H9 (cell line): ENCODE data around the gene PDE4B. TPM values are rescaled to one million over a fixed set of nuclear protein-coding genes. Genes with fewer than 3 reads are reported as not detected.

Source experiments
- DNase-seq: peaks from one replicate; pipeline ENCODE4 v3.0.0-alpha.2; 2017
- H2AFZ ChIP-seq: one replicate; pipeline ENCODE4 v1.6.1; 2013; ENCODE audit warnings: mild to moderate bottlenecking, low read length, control low read depth, moderate library complexity
- H2AK5ac ChIP-seq: 2 replicates; pipeline ENCODE4 v1.6.1; 2013; ENCODE audit warnings: low read length, control low read depth, mixed read lengths; ENCODE audit not compliant: insufficient read length
- H2BK120ac ChIP-seq: one replicate; pipeline ENCODE4 v1.6.1; 2013; ENCODE audit warnings: low read depth, mild to moderate bottlenecking, low read length, control low read depth, inconsistent platforms; ENCODE audit not compliant: poor library complexity, severe bottlenecking
- H2BK12ac ChIP-seq: 2 replicates; pipeline ENCODE4 v1.6.1; 2013; ENCODE audit warnings: low read length, control low read depth, mixed read lengths, low read depth; ENCODE audit not compliant: insufficient read length
- H2BK15ac ChIP-seq: 2 replicates; pipeline ENCODE4 v1.6.1; 2013; ENCODE audit warnings: low read depth, low read length, control low read depth
- H2BK20ac ChIP-seq: one replicate; pipeline ENCODE4 v1.6.1; 2013; ENCODE audit warnings: low read depth, mild to moderate bottlenecking, low read length, control low read depth, inconsistent platforms; ENCODE audit not compliant: poor library complexity, severe bottlenecking
- H2BK5ac ChIP-seq: 2 replicates; pipeline ENCODE4 v1.6.1; 2013; ENCODE audit warnings: low read length, control low read depth, mixed read lengths; ENCODE audit not compliant: insufficient read length
- H3K14ac ChIP-seq: 2 replicates; pipeline ENCODE4 v1.6.1; 2013; ENCODE audit warnings: low read length, control low read depth; ENCODE audit not compliant: insufficient read depth
- H3K18ac ChIP-seq: 2 replicates; pipeline ENCODE4 v1.6.1; 2013; ENCODE audit warnings: low read depth, mild to moderate bottlenecking, mixed read lengths, low read length, control low read depth; ENCODE audit not compliant: insufficient read length
- H3K23ac ChIP-seq: 2 replicates; pipeline ENCODE4 v1.6.1; 2013; ENCODE audit warnings: low read length, control low read depth, mixed read lengths, low read depth; ENCODE audit not compliant: insufficient read length
- H3K23me2 ChIP-seq: 2 replicates; pipeline ENCODE4 v1.6.1; 2013; ENCODE audit warnings: low read depth, mild to moderate bottlenecking, mixed read lengths, low read length, control low read depth; ENCODE audit not compliant: insufficient read length, poor library complexity, severe bottlenecking
- H3K27ac ChIP-seq: 2 replicates; pipeline ENCODE4 v1.5.1; 2013; ENCODE audit warnings: low read length, control low read depth, mixed read lengths, low read depth; ENCODE audit not compliant: insufficient read length
- H3K27me3 ChIP-seq: 2 replicates; pipeline ENCODE4 v1.6.1; 2013; ENCODE audit warnings: low read length, control low read depth, inconsistent platforms; ENCODE audit not compliant: insufficient read depth
- H3K4ac ChIP-seq: 2 replicates; pipeline ENCODE4 v1.6.1; 2013; ENCODE audit warnings: low read depth, mild to moderate bottlenecking, control low read depth, inconsistent platforms, low read length, moderate library complexity
- H3K4me1 ChIP-seq: 2 replicates; pipeline ENCODE4 v1.6.1; 2013; ENCODE audit warnings: low read length, control low read depth, inconsistent platforms; ENCODE audit not compliant: insufficient read depth
- H3K4me2 ChIP-seq: 2 replicates; pipeline ENCODE4 v1.6.1; 2013; ENCODE audit warnings: low read length, control low read depth, mixed read lengths; ENCODE audit not compliant: insufficient read length, insufficient read depth
- H3K56ac ChIP-seq: 2 replicates; pipeline ENCODE4 v1.6.1; 2013; ENCODE audit warnings: low read depth, mild to moderate bottlenecking, mixed read lengths, low read length, control low read depth; ENCODE audit not compliant: insufficient read length
- H3K79me1 ChIP-seq: 2 replicates; pipeline ENCODE4 v1.6.1; 2013; ENCODE audit warnings: low read depth, mild to moderate bottlenecking, moderate library complexity, low read length, control low read depth, inconsistent platforms; ENCODE audit not compliant: insufficient read depth, poor library complexity, severe bottlenecking
- H3K79me2 ChIP-seq: 2 replicates; pipeline ENCODE4 v1.6.1; 2013; ENCODE audit warnings: low read length, control low read depth, inconsistent platforms; ENCODE audit not compliant: insufficient read depth
- H3K9ac ChIP-seq: 2 replicates; pipeline ENCODE4 v1.6.1; 2013; ENCODE audit warnings: low read length, control low read depth, mixed read lengths; ENCODE audit not compliant: insufficient read length; ENCODE audit errors: extremely low read depth
- H3K9me3 ChIP-seq: one replicate; pipeline ENCODE4 v1.6.1; 2013; ENCODE audit warnings: low read depth, low read length, inconsistent platforms; ENCODE audit not compliant: control insufficient read depth
- H3T11ph ChIP-seq: one replicate; pipeline ENCODE4 v1.6.1; 2013; ENCODE audit warnings: mild to moderate bottlenecking, low read length, control low read depth, inconsistent platforms
- H4K20me1 ChIP-seq: one replicate; pipeline ENCODE4 v1.6.1; 2013; ENCODE audit not compliant: control insufficient read depth, insufficient read length, insufficient read depth
- H4K5ac ChIP-seq: 2 replicates; pipeline ENCODE4 v1.6.1; 2013; ENCODE audit warnings: low read depth, mild to moderate bottlenecking, mixed read lengths, low read length, control low read depth; ENCODE audit not compliant: insufficient read length
- H4K8ac ChIP-seq: replicated peaks from 2 replicates; pipeline ENCODE4 v1.6.1; 2013; ENCODE audit warnings: low read length, control low read depth, mixed read lengths, low read depth; ENCODE audit not compliant: insufficient read length
- H4K91ac ChIP-seq: 2 replicates; pipeline ENCODE4 v1.6.1; 2013; ENCODE audit warnings: low read depth, mild to moderate bottlenecking, moderate library complexity, mixed read lengths, low read length, control low read depth; ENCODE audit not compliant: insufficient read length
- H3K27ac Mint-ChIP-seq, 3 experiments: 2 replicates in 2 of 3; 3 replicates in 1 of 3; pipeline ENCODE4 v1.8.0; 2020 to 2021; ENCODE audit warnings: mixed read lengths in 3 of 3, mild to moderate bottlenecking in 1 of 3, moderate library complexity in 1 of 3
- H3K27me3 Mint-ChIP-seq: 2 replicates; pipeline ENCODE4 v1.8.0; 2021; ENCODE audit warnings: low read depth, mild to moderate bottlenecking, moderate library complexity, mixed read lengths
- H3K36me3 Mint-ChIP-seq, 3 experiments: 2 replicates in 2 of 3; 3 replicates in 1 of 3; pipeline ENCODE4 v1.8.0; 2020 to 2021; ENCODE audit warnings: low read depth in 3 of 3, mixed read lengths in 3 of 3; ENCODE audit not compliant: insufficient read depth in 1 of 3
- H3K4me1 Mint-ChIP-seq, 2 experiments: 2 replicates each; pipeline ENCODE4 v1.8.0; 2020; ENCODE audit warnings: mixed read lengths in 2 of 2
- H3K4me3 Mint-ChIP-seq, 2 experiments: 2 replicates in 1 of 2; 3 replicates in 1 of 2; pipeline ENCODE4 v1.8.0; 2020 to 2021; ENCODE audit warnings: mild to moderate bottlenecking in 2 of 2, mixed read lengths in 2 of 2, moderate library complexity in 1 of 2
- H3K9me3 Mint-ChIP-seq, 2 experiments: 2 replicates in 1 of 2; 3 replicates in 1 of 2; pipeline ENCODE4 v1.8.0; 2020; ENCODE audit warnings: mild to moderate bottlenecking in 2 of 2, mixed read lengths in 2 of 2, moderate library complexity in 1 of 2
- CTCF ChIP-seq: fragments of 200-600 bp; sonication (generic); conservative IDR thresholded peaks from 3 replicates; pipeline ENCODE4 v1.8.0; 2021; ENCODE audit warnings: antibody characterized with exemption, mild to moderate bottlenecking
- WGBS: extraction: QIAGEN DNeasy Blood & Tissue Kit; methylation state at CpG from one replicate; pipeline ENCODE4 v1.1.7; 2013; ENCODE audit warnings: missing lambda C conversion rate, low lambda C conversion rate, mixed read lengths; ENCODE audit not compliant: insufficient read length; ENCODE audit errors: extremely low coverage; 5-methylcytosine and 5-hydroxymethylcytosine counted together
- total RNA-seq: library from RNA; stranded (reverse); gene quantifications from 2 replicates; pipeline ENCODE4 v1.2.1, GENCODE V29; 2021

PDE4B gene
- total RNA-seq, 1 experiment from 2014 or later, result 19.8 TPM

- Histone ChIP-seq H3K4me1 (no peaks in the 10 kb centered on the region), H3K27ac (no peak overlapping the region), H4K5ac (no peak overlapping the region), H3K4ac (no peak overlapping the region), H3K18ac (no peak overlapping the region), H2BK15ac (no peak overlapping the region), H3K9ac (no peak overlapping the region), H3K27me3 (no peaks in the 10 kb centered on the region), H2BK120ac (no peak overlapping the region), H2BK5ac (no peak overlapping the region), H4K20me1 (no peaks in the 10 kb centered on the region), H4K91ac (no peak overlapping the region), H3K9me3 (no peaks in the 10 kb centered on the region), H3K23me2 (no peaks in the 10 kb centered on the region), H2BK12ac (no peak overlapping the region), H2AK5ac (no peak overlapping the region), H2AFZ (no peak overlapping the region), H2BK20ac (no peak overlapping the region), H3K23ac (no peak overlapping the region), H3K56ac (no peak overlapping the region), H3T11ph (no peak overlapping the region), H3K14ac (no peak overlapping the region), H3K79me1 (no peaks in the 10 kb centered on the region), H3K79me2 (no peaks in the 10 kb centered on the region), H4K8ac (no peak overlapping the region), H3K4me2 (no peak overlapping the region)
- Mint-ChIP-seq H3K27ac (no peak overlapping the region), H3K4me1 (peaks cover 0 to 2% of the 10 kb centered on the region in 2 experiments; a peak in 2 of 4 replicates), H3K27me3 (no peaks in the 10 kb centered on the region), H3K9me3 (no peaks in the 10 kb centered on the region; a peak in 1 of 5 replicates), H3K36me3 (no peaks in the 10 kb centered on the region; a peak in 1 of 7 replicates), H3K4me3 (no peak overlapping the region)
- TF ChIP-seq CTCF, result no peak
- peak; percentile 39 for DNase-seq
- WGBS, result no CpG with 5 or more reads among the region's 8 CpGs
Observed at GRCh38 chr1:65762081-65762862, 30.4 kb upstream of the PDE4B start.
